AG04450 (cell line): Measurements from ENCODE around the gene HS3ST5. TPM values are rescaled to one million over a fixed set of nuclear protein-coding genes. Genes with fewer than 3 reads are reported as not detected.

ENCODE experiments used
- CTCF ChIA-PET: fragments of 300-600, 350-600 bp; formaldehyde crosslinking; extraction: SDS; loops from one replicate; lab custom pipeline; 2022; ENCODE audit warnings: antibody characterized with exemption, inconsistent platforms; lab: Charles Lee
- POLR2A ChIA-PET: fragments of 350-600 bp; formaldehyde crosslinking; extraction: SDS; loops from one replicate; lab custom pipeline; 2021; ENCODE audit warnings: antibody characterized with exemption, inconsistent platforms; lab: Yijun Ruan, JAX
- DNase-seq: peaks from one replicate; pipeline ENCODE4 v3.0.0-alpha.2; 2011; ENCODE audit warnings: low read depth, low spot score
- H3K27ac ChIP-seq: one replicate; pipeline ENCODE4 v1.5.1; 2012; ENCODE audit warnings: low read depth, low read length, control low read depth
- H3K27me3 ChIP-seq: one replicate; pipeline ENCODE4 v1.6.0; 2012; ENCODE audit warnings: low read length; ENCODE audit not compliant: control insufficient read depth, insufficient read depth
- H3K4me3 ChIP-seq: 2 replicates; pipeline ENCODE4 v1.5.1; 2011; ENCODE audit warnings: mild to moderate bottlenecking, low read depth, low read length, control low read depth
- H3K9me3 ChIP-seq: 2 replicates; pipeline ENCODE4 v1.5.1; 2012; ENCODE audit warnings: low read length; ENCODE audit not compliant: control insufficient read depth, insufficient read depth
- CTCF ChIP-seq: IDR thresholded peaks from 2 replicates; pipeline ENCODE4 v1.5.1; 2011; ENCODE audit warnings: low read depth, low read length, control low read depth, inconsistent platforms
- polyA plus RNA-seq: library from polyadenylated mRNA; depleted of rRNA; stranded (reverse); fragments of >200 nt; gene quantifications from 2 replicates; pipeline ENCODE4 v1.2.3, GENCODE V29; 2011

HS3ST5 gene
- polyA plus RNA-seq, 1 experiment = not detected

- H3K27me3 ChIP-seq = no peaks in the 10 kb centered on the region
- POLR2A ChIA-PET = no interaction called here
- CTCF ChIA-PET = no interaction called here
Observed at GRCh38 chr6:114176726-114177125, 166.1 kb downstream of the HS3ST5 start.

GRCh38 chr6:114172576-114173260 is 170.1 kb downstream of the HS3ST5 start:
- Histone ChIP-seq H3K4me3 (no peak overlapping the region), H3K27me3 (no peaks in the 10 kb centered on the region), H3K27ac (no peak overlapping the region), H3K9me3 (no peaks in the 10 kb centered on the region)
- POLR2A ChIA-PET = no interaction called here
- no peak for DNase-seq
- no peak for TF ChIP-seq CTCF
- CTCF ChIA-PET = interaction anchor here (1.3 kb wide), 1 partner anchor 24 kb away, joined by 3 read pairs; no protein-coding TSS in a partner anchor

More at GRCh38 chr6:114176726-114177125, 166.1 kb downstream of the HS3ST5 start:
- no peak overlapping the region for H3K4me3 ChIP-seq
- H3K9me3 ChIP-seq = no peaks in the 10 kb centered on the region
- no peak overlapping the region for H3K27ac ChIP-seq
- no peak for DNase-seq
- no peak for TF ChIP-seq CTCF

GRCh38 chr6:114171473-114171872 is 171.3 kb downstream of the HS3ST5 start:
- Histone ChIP-seq H3K4me3 (no peak overlapping the region), H3K9me3 (no peaks in the 10 kb centered on the region), H3K27me3 (no peaks in the 10 kb centered on the region), H3K27ac (no peak overlapping the region)
- no peak for DNase-seq
- CTCF ChIA-PET = no interaction called here
- no peak for TF ChIP-seq CTCF
- POLR2A ChIA-PET = no interaction called here

GRCh38 chr6:114170958-114171387 is 171.8 kb downstream of the HS3ST5 start:
- CTCF ChIA-PET = no interaction called here

More at GRCh38 chr6:114170958-114171387, 171.8 kb downstream of the HS3ST5 start:
- Histone ChIP-seq H3K27me3 (no peaks in the 10 kb centered on the region), H3K9me3 (no peaks in the 10 kb centered on the region), H3K4me3 (no peak overlapping the region), H3K27ac (no peak overlapping the region)
- no peak for DNase-seq
- TF ChIP-seq CTCF = no peak
- POLR2A ChIA-PET = no interaction called here
